GM18519 (cell line): ENCODE measurements around the gene MAZ.
A peak's percentile ranks its signal among the peaks of the same experiment; 100 is the strongest.
"Not testable (repeated sequence)": the region's sequence is repeated elsewhere in the genome, so short reads cannot be mapped to it uniquely, and the experiment has no call there.

ENCODE experiments used
- ATAC-seq: cut with Tn5 transposase; IDR thresholded peaks from one replicate; pipeline ENCODE4 v1.9.1; 2021; ENCODE audit warnings: mild to moderate bottlenecking, moderate library complexity; ENCODE audit not compliant: unreplicated experiment, low FRiP score

Gene MAZ

GRCh38 chr16:29783094-29783953, 23.0 kb upstream of the MAZ start:
- ATAC-seq, result not testable (repeated sequence)

DNA sequence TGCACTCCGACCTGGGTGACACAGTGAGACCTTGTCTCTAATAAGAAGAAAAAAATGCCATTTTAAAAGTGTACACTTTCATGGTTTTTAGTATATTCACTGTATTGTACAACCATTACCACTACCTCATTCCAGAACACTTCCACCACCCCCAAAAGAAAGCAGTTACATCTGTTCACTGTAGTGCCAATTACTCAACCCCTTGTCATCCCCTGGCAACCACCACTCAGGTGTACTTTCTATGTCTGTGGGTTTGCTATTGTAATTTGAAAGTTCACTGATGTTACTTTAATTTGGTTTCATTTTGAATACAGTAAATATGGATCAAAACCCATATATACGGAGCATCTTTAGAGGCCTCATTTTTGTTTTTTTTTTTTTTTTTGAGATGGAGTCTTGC, 22.2 kb upstream of the MAZ start:
- no peak for ATAC-seq

DNA sequence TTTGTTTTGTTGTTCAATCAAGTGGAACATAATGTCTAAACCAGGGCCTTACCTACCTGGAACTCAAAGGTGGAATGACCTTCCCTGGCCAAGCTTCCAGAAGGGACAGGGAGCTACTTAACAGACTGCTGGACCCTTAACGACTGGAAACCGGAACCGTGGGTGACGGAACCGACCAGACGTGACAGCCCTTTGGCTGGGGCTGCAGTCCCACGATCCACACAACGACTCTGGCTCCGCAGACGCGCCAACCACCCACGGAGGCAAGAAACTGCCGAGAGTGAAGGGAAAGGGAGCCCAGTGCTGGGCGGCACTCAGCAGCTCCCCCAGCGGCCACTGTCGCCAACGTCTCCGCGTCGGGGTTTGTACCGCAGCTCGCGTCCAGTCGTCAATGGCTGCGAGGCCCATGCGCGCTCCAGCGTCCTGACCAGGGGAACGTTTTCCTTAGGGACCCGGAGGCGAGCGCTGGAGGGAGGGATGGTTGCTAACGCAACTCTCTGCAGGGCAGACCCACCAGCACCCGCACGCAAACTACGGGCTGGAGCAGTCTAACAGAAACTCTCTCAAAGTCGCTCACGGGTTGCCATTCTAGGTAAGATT, 21.3 kb upstream of the MAZ start:
- no peak for ATAC-seq

- not testable (repeated sequence) for ATAC-seq
These were observed 19.2 kb upstream of the MAZ start for GRCh38 chr16:29787155-29787554.

GRCh38 chr16:29789775-29790182, 16.6 kb upstream of the MAZ start:
- no peak for ATAC-seq

- ATAC-seq, result peak; percentile 70
These were observed 16.0 kb upstream of the MAZ start, which contains the start of gene KIF22 for GRCh38 chr16:29790183-29790948. Gene KIF22 (plus strand): TSS chr16:29790751. CDS start chr16:29790760, 9 bp downstream.

GRCh38 chr16:29790949-29791844, 15.1 kb upstream of the MAZ start:
- ATAC-seq, result no peak

DNA sequence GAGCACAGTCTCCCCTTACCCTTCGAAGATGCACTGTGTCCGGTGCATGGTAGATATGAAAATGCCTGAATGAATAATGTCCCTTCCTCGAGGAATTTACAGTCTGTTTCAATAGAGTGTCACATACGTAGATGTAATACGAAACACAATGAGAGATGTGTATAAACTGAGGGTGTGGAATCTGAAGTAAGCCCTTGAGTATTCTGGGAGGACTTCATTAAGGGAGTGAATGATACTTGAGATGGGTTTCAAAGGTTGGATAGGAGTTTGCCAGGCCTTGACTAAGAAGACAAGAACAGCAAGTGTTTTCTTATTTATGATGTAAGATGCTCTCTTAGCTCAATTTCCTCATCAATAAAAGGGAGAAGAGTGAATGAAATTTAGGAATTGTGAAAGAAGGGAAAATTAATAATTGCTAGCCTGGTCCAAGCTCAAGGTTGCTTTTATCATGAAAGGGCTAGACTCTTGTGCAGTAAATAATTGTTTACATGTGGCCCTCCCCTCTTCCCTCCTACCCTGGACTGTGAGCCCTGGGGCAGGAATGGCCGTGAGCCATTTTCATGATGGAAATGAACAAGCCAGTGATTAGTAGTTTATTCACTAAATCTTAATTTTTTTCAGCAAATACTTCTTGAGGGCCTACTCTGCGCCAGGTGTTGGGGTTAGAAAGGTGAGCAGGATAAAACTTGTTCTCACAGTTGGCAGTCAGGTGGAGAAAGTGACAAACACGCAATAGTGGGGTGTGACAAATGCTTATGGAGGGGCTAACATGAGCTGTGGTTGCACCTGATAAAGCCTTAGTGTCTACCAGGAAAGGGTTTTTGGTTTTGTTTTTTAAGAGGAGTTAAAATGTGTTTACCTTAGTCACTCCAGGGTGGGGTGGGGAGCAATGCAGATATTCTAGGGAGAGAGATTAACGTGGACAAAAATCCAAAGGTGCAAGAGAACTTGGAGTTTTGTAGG, 14.2 kb upstream of the MAZ start:
- no peak for ATAC-seq

DNA sequence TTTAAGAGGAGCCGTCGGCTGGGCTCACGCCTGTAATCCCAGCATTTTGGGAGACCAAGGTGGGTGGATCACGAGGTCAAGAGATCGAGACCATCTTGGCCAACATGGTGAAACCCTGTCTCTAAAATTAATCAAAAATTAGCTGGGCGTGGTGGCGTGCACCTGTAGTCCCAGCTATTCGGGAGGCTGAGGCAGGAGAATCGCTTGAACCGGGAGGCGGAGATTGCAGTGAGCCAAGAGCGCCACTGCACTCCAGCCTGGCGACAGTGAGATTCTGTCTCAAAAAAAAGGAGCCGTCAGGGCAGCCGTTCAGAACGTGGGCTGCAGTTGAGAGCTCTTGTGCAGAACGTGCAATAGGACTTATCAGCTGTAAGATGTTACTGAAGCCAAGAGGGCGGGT, 13.2 kb upstream of the MAZ start:
- ATAC-seq, result not testable (repeated sequence)

GRCh38 chr16:29794231-29794710, 12.1 kb upstream of the MAZ start:
- no peak for ATAC-seq

DNA sequence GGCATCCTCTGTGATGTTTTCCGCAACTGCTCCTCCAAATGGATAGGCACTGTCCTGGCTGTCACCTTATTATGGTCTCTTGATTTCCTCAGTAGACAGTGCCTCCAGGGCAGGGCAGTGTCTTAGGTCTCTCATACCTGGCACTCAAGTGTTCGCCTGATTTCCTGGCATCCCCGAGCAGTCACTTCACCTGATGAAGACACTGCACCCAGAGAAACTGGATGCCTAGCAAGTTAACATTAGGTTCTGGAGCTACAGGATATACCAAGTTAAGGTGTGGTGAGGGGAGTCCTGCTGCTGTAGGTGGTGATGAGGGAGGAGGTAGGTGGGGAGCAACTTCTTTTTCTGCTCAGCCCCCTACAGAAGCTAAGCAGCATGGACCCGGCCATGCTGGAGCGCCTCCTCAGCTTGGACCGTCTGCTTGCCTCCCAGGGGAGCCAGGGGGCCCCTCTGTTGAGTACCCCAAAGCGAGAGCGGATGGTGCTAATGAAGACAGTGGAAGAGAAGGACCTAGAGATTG, 3.9 kb upstream of the MAZ start:
- ATAC-seq, result no peak

GRCh38 chr16:29804020-29804419, 2.3 kb upstream of the MAZ start:
- no peak for ATAC-seq

DNA sequence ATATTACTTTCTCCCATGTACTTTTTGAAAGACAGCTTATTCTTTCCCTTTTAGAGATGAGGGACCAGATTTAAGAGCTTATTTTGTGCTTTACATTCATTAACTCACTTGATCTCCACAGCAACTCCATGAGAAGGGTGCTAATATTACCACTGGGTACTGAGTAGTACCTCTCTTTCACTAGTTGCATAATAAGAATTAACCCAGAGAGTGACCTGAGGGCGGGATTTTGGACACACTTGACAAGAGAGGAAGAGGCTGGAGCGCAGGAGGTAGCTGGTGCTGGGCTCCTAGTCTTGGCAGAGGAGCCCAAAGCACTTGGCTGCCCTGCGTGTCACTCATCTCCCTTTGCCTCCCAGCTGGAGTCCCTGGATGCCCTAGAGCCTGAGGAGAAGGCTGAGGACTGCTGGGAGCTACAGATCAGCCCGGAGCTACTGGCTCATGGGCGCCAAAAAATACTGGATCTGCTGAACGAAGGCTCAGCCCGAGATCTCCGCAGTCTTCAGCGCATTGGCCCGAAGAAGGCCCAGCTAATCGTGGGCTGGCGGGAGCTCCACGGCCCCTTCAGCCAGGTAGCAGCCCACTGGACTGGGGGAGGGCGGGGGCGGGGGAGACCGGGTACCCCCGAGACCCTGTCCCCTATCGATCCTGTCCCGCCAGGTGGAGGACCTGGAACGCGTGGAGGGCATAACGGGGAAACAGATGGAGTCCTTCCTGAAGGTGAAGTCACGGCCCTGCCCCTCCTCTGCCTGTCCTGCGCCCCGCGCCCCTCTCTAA, 1.7 kb upstream of the MAZ start:
- no peak for ATAC-seq

GRCh38 chr16:29805232-29806098, 864 bp upstream of the MAZ start:
- peak; percentile 35 for ATAC-seq

GRCh38 chr16:29806641-29807425, 504 bp downstream of the MAZ start:
- no peak for ATAC-seq
